A673 (cell line): Measurements from ENCODE around the gene CCSER1.

Experiments used
- CTCF ChIP-seq: fragments of 300-800, 200-600 bp; sonication (generic); conservative IDR thresholded peaks from 2 replicates; pipeline ENCODE4 v1.5.1; 2017; ENCODE audit warnings: low read depth, mild to moderate bottlenecking, antibody characterized with exemption, low read length, moderate library complexity, mixed read lengths
- EZH2 ChIP-seq: fragments of 200-600 bp; sonication (generic); IDR thresholded peaks from 2 replicates; pipeline ENCODE4 v1.6.1; 2017; ENCODE audit warnings: borderline replicate concordance, low read depth, mild to moderate bottlenecking, mixed read lengths, antibody characterized with exemption, low read length; ENCODE audit not compliant: poor library complexity, severe bottlenecking

GRCh38 chr4:90438522-90438921, 311.3 kb downstream of the CCSER1 start:
- no peak for TF ChIP-seq CTCF
- no peak for TF ChIP-seq EZH2
